Mesendoderm (in vitro differentiated cells): ENCODE data around the gene PPP1R15A. TPM values are rescaled to one million over a fixed set of nuclear protein-coding genes. Genes with fewer than 3 reads are reported as not detected.

Source experiments
- DNase-seq: peaks from one replicate; pipeline ENCODE4 v3.0.0; 2013
- H2AK5ac ChIP-seq: 2 replicates; pipeline ENCODE4 v1.6.1; 2013; ENCODE audit warnings: low read length, inconsistent platforms
- H2BK120ac ChIP-seq: 2 replicates; pipeline ENCODE4 v1.6.1; 2013; ENCODE audit warnings: low read depth, mild to moderate bottlenecking, low read length, moderate library complexity, mixed read lengths
- H2BK15ac ChIP-seq: replicated peaks from 2 replicates; pipeline ENCODE4 v1.6.1; 2013; ENCODE audit warnings: low read depth, mild to moderate bottlenecking, moderate library complexity
- H2BK5ac ChIP-seq: 2 replicates; pipeline ENCODE4 v1.6.1; 2013; ENCODE audit warnings: low read length, inconsistent platforms
- H3K18ac ChIP-seq: 2 replicates; pipeline ENCODE4 v1.6.1; 2013; ENCODE audit warnings: mild to moderate bottlenecking, low read length, mixed read lengths
- H3K23ac ChIP-seq: one replicate; pipeline ENCODE4 v1.6.1; 2013; ENCODE audit warnings: low read length
- H3K27ac ChIP-seq: 2 replicates; pipeline ENCODE4 v1.5.1; 2013; ENCODE audit warnings: low read depth, mild to moderate bottlenecking, inconsistent platforms, low read length, moderate library complexity
- H3K27me3 ChIP-seq: 2 replicates; pipeline ENCODE4 v1.6.1; 2013; ENCODE audit warnings: low read length, control low read depth, mild to moderate bottlenecking, inconsistent platforms; ENCODE audit not compliant: insufficient read depth, poor library complexity
- H3K36me3 ChIP-seq: 2 replicates; pipeline ENCODE4 v1.6.1; 2013; ENCODE audit warnings: low read length, inconsistent platforms; ENCODE audit not compliant: control insufficient read depth, insufficient read depth
- H3K4ac ChIP-seq: one replicate; pipeline ENCODE4 v1.6.1; 2013; ENCODE audit warnings: low read depth, mild to moderate bottlenecking, low read length, moderate library complexity
- H3K4me1 ChIP-seq: 2 replicates; pipeline ENCODE4 v1.6.1; 2013; ENCODE audit warnings: low read depth, low read length, inconsistent platforms; ENCODE audit not compliant: control insufficient read depth
- H3K4me2 ChIP-seq: 2 replicates; pipeline ENCODE4 v1.6.1; 2013; ENCODE audit warnings: low read length
- H3K4me3 ChIP-seq: 2 replicates; pipeline ENCODE4 v1.5.1; 2013; ENCODE audit warnings: mild to moderate bottlenecking, low read length
- H3K56ac ChIP-seq: one replicate; pipeline ENCODE4 v1.6.1; 2013; ENCODE audit warnings: low read length
- H3K79me1 ChIP-seq: 2 replicates; pipeline ENCODE4 v1.6.1; 2013; ENCODE audit warnings: low read length, inconsistent platforms
- H3K79me2 ChIP-seq: 2 replicates; pipeline ENCODE4 v1.6.1; 2013; ENCODE audit warnings: mild to moderate bottlenecking, low read length; ENCODE audit not compliant: control insufficient read depth, insufficient read depth
- H3K9ac ChIP-seq: 2 replicates; pipeline ENCODE4 v1.6.1; 2013; ENCODE audit warnings: low read length, inconsistent platforms
- H4K5ac ChIP-seq: one replicate; pipeline ENCODE4 v1.6.1; 2013; ENCODE audit warnings: low read length
- H4K8ac ChIP-seq: one replicate; pipeline ENCODE4 v1.6.1; 2013; ENCODE audit warnings: low read depth, mild to moderate bottlenecking, control low read depth, low read length, moderate library complexity
- WGBS: extraction: QIAGEN DNeasy Blood & Tissue Kit; methylation state at CpG from one replicate; pipeline ENCODE4 v1.1.7; 2013; ENCODE audit warnings: low lambda C conversion rate, missing lambda C conversion rate; ENCODE audit not compliant: insufficient coverage; ENCODE audit errors: extremely low coverage; 5-methylcytosine and 5-hydroxymethylcytosine counted together
- polyA plus RNA-seq, 2 experiments: library from polyadenylated mRNA; stranded (reverse); fragments of 200-250 nt; gene quantifications; one replicate each; pipeline ENCODE4 v1.2.3, GENCODE V29; 2013

The PPP1R15A gene
- 32.5 TPM for polyA plus RNA-seq (2013, experiment 1 of 2)
- polyA plus RNA-seq (2013, experiment 2 of 2) = 33.4 TPM

DNA sequence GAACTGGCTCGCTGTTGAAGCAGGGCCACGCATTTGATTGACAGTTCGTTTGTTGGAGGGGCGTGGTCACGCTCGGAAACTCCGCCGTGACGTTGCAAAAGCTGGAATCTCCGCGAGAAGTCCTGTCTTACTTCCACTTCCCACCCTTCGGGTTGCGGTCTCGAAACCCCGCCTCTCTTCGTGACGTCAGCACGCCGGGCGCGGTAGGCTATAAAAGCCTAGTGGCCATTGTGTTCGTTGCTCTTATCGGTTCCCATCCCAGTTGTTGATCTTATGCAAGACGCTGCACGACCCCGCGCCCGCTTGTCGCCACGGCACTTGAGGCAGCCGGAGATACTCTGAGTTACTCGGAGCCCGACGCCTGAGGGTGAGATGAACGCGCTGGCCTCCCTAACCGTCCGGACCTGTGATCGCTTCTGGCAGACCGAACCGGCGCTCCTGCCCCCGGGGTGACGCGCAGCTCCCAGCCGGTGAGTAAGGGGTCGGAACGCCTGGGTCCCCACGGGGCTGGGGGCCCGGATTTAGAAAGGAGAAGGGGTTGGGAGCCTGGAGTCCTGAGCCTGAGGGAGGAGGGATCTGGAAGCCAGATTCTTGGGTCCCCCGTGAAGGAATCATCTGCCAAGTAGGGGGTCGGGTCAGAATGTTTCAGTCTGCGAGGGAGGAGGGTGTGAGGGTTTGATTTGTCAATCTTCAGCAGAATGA, at the start of gene PPP1R15A:
PPP1R15A (plus strand) TSS at position 240 of the 702 bp plus-strand sequence. CDS start 813 bp downstream, outside the sequence.
- peaks cover 32% of the 10 kb centered on the region for H3K79me2 ChIP-seq
- H2BK120ac ChIP-seq = peak within 1 kb of the TSS; percentile 63
- peak within 1 kb of the TSS; percentile 90 for H3K23ac ChIP-seq
- WGBS = no CpG with 5 or more reads among the region's 53 CpGs
- H3K36me3 ChIP-seq = peaks cover 13% of the 10 kb centered on the region
- peak within 1 kb of the TSS; percentile 55 for H2AK5ac ChIP-seq
- peak within 1 kb of the TSS; percentile 91 for H3K27ac ChIP-seq
- peak within 1 kb of the TSS; percentile 99 for H3K4me2 ChIP-seq
- peaks cover 17% of the 10 kb centered on the region for H3K79me1 ChIP-seq
- H3K9ac ChIP-seq = peak within 1 kb of the TSS; percentile 99
- H2BK15ac ChIP-seq = no peak within 1 kb of the TSS
- H3K4me3 ChIP-seq = peak within 1 kb of the TSS; percentile 93
- peak within 1 kb of the TSS; percentile 98 for H2BK5ac ChIP-seq
- H4K8ac ChIP-seq = no peak within 1 kb of the TSS
- peaks cover 12% of the 10 kb centered on the region for H3K4me1 ChIP-seq
- H3K18ac ChIP-seq = peak within 1 kb of the TSS; percentile 91
- H4K5ac ChIP-seq = no peak within 1 kb of the TSS
- DNase-seq = peak; percentile 99
- peak within 1 kb of the TSS; percentile 99 for H3K56ac ChIP-seq
- peak within 1 kb of the TSS; percentile 28 for H3K4ac ChIP-seq
- no peaks in the 10 kb centered on the region for H3K27me3 ChIP-seq

DNA sequence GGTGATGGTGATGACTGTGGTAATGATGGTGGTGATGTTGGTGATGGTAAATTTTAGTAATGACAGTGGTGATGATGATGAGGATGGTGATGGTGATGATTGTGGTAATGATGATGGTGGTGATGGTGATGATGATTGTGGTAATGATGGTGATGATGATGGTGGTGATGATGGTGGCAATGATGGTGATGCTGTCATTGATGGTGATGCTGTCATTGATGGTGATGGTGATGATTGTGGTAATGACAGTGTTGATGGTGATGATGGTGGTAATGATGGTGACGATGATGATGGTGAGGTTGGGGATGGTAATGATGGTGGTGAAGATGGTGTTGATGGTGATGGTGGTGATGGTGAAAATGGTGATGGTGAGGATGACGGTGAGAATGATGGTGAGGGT, 49.7 kb upstream of the PPP1R15A start:
- Histone ChIP-seq H2BK120ac (no peak overlapping the region), H3K23ac (no peak overlapping the region), H3K79me1 (no peaks in the 10 kb centered on the region), H4K5ac (no peak overlapping the region), H3K36me3 (no peaks in the 10 kb centered on the region), H3K27ac (no peak overlapping the region), H2AK5ac (no peak overlapping the region), H4K8ac (no peak overlapping the region), H3K4me1 (no peaks in the 10 kb centered on the region), H2BK5ac (no peak overlapping the region), H3K4me3 (no peak overlapping the region), H3K56ac (no peak overlapping the region), H3K9ac (no peak overlapping the region), H3K4ac (no peak overlapping the region), H3K79me2 (no peaks in the 10 kb centered on the region), H3K18ac (no peak overlapping the region), H3K27me3 (no peaks in the 10 kb centered on the region), H3K4me2 (no peak overlapping the region), H2BK15ac (no peak overlapping the region)
- WGBS = 100% methylated on average over 2 of the region's 2 CpGs
- no peak for DNase-seq

DNA sequence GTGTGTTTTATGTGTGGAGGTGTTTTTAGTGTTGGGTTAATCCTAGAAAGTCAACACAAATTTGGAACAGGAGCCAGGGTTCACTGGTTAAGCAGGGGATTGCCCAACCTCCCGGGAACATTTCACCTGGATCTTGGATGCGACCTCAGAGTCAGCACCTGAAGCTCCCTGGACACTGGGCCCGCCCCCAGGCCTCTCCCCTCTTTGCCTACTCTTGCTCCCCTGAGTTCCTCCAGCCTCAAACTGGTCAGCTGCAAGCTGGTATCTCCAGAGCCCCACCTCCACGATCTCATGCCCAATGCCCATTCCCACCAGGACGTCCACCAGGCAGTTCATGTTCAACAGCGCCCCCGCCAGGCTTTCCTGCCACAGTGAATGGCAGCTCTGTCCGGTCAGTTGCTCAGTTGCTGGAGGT, 45.6 kb upstream of the PPP1R15A start:
- DNase-seq = peak; percentile 44
- Histone ChIP-seq H2BK120ac (no peak overlapping the region), H3K27me3 (no peaks in the 10 kb centered on the region), H3K4me2 (no peak overlapping the region), H3K79me2 (no peaks in the 10 kb centered on the region), H3K4me1 (no peaks in the 10 kb centered on the region), H4K8ac (no peak overlapping the region), H2BK15ac (no peak overlapping the region), H3K4me3 (no peak overlapping the region), H3K9ac (no peak overlapping the region), H3K27ac (no peak overlapping the region), H3K36me3 (no peaks in the 10 kb centered on the region), H3K23ac (no peak overlapping the region), H3K4ac (no peak overlapping the region), H3K18ac (no peak overlapping the region), H4K5ac (no peak overlapping the region), H2BK5ac (no peak overlapping the region), H2AK5ac (no peak overlapping the region), H3K56ac (no peak overlapping the region), H3K79me1 (no peaks in the 10 kb centered on the region)
- no CpG with 5 or more reads among the region's 8 CpGs for WGBS

DNA sequence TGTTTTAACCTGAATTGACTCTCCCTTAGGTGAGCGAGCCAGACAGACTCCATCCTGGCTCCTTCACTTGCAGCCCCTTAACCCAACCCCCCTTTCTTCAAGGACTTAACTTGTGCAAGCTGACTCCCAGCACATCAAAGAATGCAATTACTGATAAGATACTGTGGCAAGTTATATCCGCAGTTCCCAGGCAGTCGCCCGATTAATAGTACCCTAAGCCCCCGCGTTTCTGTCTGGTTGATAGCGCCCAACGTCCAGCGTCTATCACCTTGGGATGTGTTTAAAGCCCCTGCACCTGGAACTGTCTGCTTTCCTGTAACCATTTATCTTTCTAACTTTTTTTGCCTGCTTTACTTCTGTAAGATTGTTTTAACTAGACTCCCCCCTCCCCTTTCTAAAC, 42.1 kb upstream of the PPP1R15A start:
- Histone ChIP-seq H2BK5ac (no peak overlapping the region), H3K4ac (no peak overlapping the region), H2AK5ac (no peak overlapping the region), H2BK120ac (no peak overlapping the region), H3K9ac (no peak overlapping the region), H3K27ac (peak overlapping the region; percentile 81), H3K18ac (no peak overlapping the region), H3K27me3 (no peaks in the 10 kb centered on the region), H3K4me1 (no peaks in the 10 kb centered on the region), H3K79me2 (no peaks in the 10 kb centered on the region), H4K5ac (no peak overlapping the region), H3K79me1 (no peaks in the 10 kb centered on the region), H3K4me2 (no peak overlapping the region), H3K4me3 (no peak overlapping the region), H3K56ac (no peak overlapping the region), H4K8ac (no peak overlapping the region), H3K36me3 (no peaks in the 10 kb centered on the region), H2BK15ac (no peak overlapping the region), H3K23ac (no peak overlapping the region)
- DNase-seq = peak; percentile 78
- no CpG with 5 or more reads among the region's 9 CpGs for WGBS

DNA sequence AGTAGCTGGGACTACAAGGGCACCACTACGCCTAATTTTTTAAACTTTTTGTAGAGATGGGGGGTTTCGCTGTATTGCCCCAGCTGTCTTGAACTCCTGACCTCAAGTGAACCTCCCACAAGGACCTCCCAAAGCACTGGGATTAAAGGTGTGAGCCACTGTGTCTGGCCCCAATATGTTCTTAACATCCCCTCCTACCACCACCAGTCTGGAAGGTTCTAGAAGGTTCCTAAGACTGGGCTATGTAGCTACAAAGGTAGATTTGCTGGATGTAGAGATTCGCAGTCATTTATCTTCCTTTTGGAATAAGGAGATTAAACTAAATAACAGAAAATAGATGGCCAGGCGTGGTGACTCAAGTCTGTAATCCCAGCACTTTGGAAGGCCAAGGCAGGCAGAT, 41.3 kb upstream of the PPP1R15A start:
- H3K36me3 ChIP-seq = no peaks in the 10 kb centered on the region
- no peak overlapping the region for H2BK120ac ChIP-seq
- H3K4me1 ChIP-seq = no peaks in the 10 kb centered on the region
- no peak overlapping the region for H3K56ac ChIP-seq
- no peak overlapping the region for H3K23ac ChIP-seq
- DNase-seq = peak; percentile 43
- H3K79me2 ChIP-seq = no peaks in the 10 kb centered on the region
- no peak overlapping the region for H3K9ac ChIP-seq
- WGBS = no CpG with 5 or more reads among the region's 4 CpGs
- no peak overlapping the region for H2BK5ac ChIP-seq
- H2BK15ac ChIP-seq = no peak overlapping the region
- H3K27me3 ChIP-seq = no peaks in the 10 kb centered on the region
- no peak overlapping the region for H2AK5ac ChIP-seq
- H4K5ac ChIP-seq = no peak overlapping the region
- H3K4ac ChIP-seq = no peak overlapping the region
- no peaks in the 10 kb centered on the region for H3K79me1 ChIP-seq
- no peak overlapping the region for H3K4me2 ChIP-seq
- peak overlapping the region; percentile 3 for H3K27ac ChIP-seq
- no peak overlapping the region for H3K4me3 ChIP-seq
- H3K18ac ChIP-seq = no peak overlapping the region
- no peak overlapping the region for H4K8ac ChIP-seq

DNA sequence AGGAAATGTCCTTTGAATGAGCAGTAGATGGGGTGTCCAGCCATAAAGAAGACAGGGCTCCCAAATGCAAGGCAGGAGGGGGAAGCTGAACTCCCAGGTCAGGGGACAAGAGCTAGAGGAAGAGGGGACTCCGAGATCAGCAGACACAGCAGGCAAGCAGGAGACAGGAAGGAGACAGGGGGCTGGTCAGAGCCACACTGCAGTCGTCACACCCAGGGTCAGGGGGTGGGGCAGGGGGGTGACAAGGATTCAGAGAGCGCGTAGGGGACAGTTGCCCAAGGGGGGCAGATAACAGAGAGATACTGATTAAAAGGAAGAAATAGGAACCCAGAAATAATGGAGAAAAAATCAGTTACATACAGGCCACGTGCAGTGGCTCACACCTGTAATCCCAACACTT, 39.2 kb upstream of the PPP1R15A start:
- Histone ChIP-seq H2BK5ac (no peak overlapping the region), H3K9ac (no peak overlapping the region), H2AK5ac (no peak overlapping the region), H4K8ac (no peak overlapping the region), H4K5ac (no peak overlapping the region), H3K4me3 (no peak overlapping the region), H3K4me2 (no peak overlapping the region), H3K4ac (no peak overlapping the region), H3K18ac (no peak overlapping the region), H3K56ac (peak overlapping the region; percentile 40), H2BK15ac (no peak overlapping the region), H3K79me2 (no peaks in the 10 kb centered on the region), H3K4me1 (no peaks in the 10 kb centered on the region), H3K23ac (no peak overlapping the region), H2BK120ac (no peak overlapping the region), H3K79me1 (no peaks in the 10 kb centered on the region), H3K27ac (no peak overlapping the region), H3K27me3 (no peaks in the 10 kb centered on the region), H3K36me3 (no peaks in the 10 kb centered on the region)
- WGBS = no CpG with 5 or more reads among the region's 5 CpGs
- peak; percentile 63 for DNase-seq
